Hepatocyte (in vitro differentiated cells): Measurements from ENCODE around the gene CABCOCO1. TPM values are rescaled to one million over a fixed set of nuclear protein-coding genes. Genes with fewer than 3 reads are reported as not detected.

ENCODE experiments used
- DNase-seq: peaks from one replicate; pipeline ENCODE4 v3.0.0-alpha.2; 2016; ENCODE audit warnings: low spot score
- H2AFZ ChIP-seq: fragments of 200-600 bp; sonication (generic); 2 replicates; pipeline ENCODE4 v1.6.0; 2016; ENCODE audit warnings: antibody characterized with exemption, mild to moderate bottlenecking
- H3K27ac ChIP-seq: fragments of 200-600 bp; sonication (generic); 2 replicates; pipeline ENCODE4 v1.5.1; 2016; ENCODE audit warnings: mild to moderate bottlenecking
- H3K27me3 ChIP-seq: fragments of 200-600 bp; sonication (generic); 2 replicates; pipeline ENCODE4 v1.6.1; 2016
- H3K36me3 ChIP-seq: fragments of 200-600 bp; sonication (generic); replicated peaks from 2 replicates; pipeline ENCODE4 v1.5.1; 2016; ENCODE audit warnings: low read depth; ENCODE audit not compliant: insufficient read depth
- H3K4me1 ChIP-seq: fragments of 200-600 bp; sonication (generic); 2 replicates; pipeline ENCODE4 v1.5.1; 2016; ENCODE audit warnings: mild to moderate bottlenecking, moderate library complexity; ENCODE audit not compliant: insufficient read depth
- H3K4me2 ChIP-seq: fragments of 200-600 bp; sonication (generic); 2 replicates; pipeline ENCODE4 v1.6.0; 2016
- H3K4me3 ChIP-seq: fragments of 200-600 bp; sonication (generic); 2 replicates; pipeline ENCODE4 v1.5.1; 2016; ENCODE audit warnings: mild to moderate bottlenecking
- H3K79me2 ChIP-seq: fragments of 200-600 bp; sonication (generic); 2 replicates; pipeline ENCODE4 v1.6.0; 2017; ENCODE audit warnings: mild to moderate bottlenecking
- H3K9me2 ChIP-seq: fragments of 200-600 bp; sonication (generic); replicated peaks from 2 replicates; pipeline ENCODE4 v1.6.0; 2017; ENCODE audit warnings: mild to moderate bottlenecking; ENCODE audit not compliant: insufficient read depth
- H3K9me3 ChIP-seq: fragments of 200-600 bp; sonication (generic); 2 replicates; pipeline ENCODE4 v1.5.1; 2016; ENCODE audit warnings: low read depth, mild to moderate bottlenecking
- H4K20me1 ChIP-seq: fragments of 200-600 bp; sonication (generic); 2 replicates; pipeline ENCODE4 v1.6.0; 2016; ENCODE audit warnings: mild to moderate bottlenecking; ENCODE audit not compliant: insufficient read depth, poor library complexity, severe bottlenecking
- EZH2 ChIP-seq: fragments of 200-600 bp; sonication (generic); IDR thresholded peaks from 2 replicates; pipeline ENCODE4 v1.6.1; 2016; ENCODE audit warnings: antibody characterized with exemption, mild to moderate bottlenecking, borderline replicate concordance
- EZH2phosphoT487 ChIP-seq: fragments of 200-600 bp; sonication (generic); IDR thresholded peaks from one replicate; pipeline ENCODE4 v1.6.1; 2018; ENCODE audit warnings: antibody characterized with exemption, mild to moderate bottlenecking, low read depth, moderate library complexity; ENCODE audit not compliant: unreplicated experiment, severe bottlenecking
- WGBS: methylation state at CpG from one replicate; pipeline ENCODE4 v1.1.6; 2016; ENCODE audit warnings: low lambda C conversion rate; ENCODE audit errors: missing lambda C conversion rate; 5-methylcytosine and 5-hydroxymethylcytosine counted together
- polyA plus RNA-seq: library from polyadenylated mRNA; unstranded; fragments of >200 nt; fragmentation: Nextera tagmentation; extraction: Ambion mirVana; gene quantifications from 2 replicates; pipeline ENCODE4 v1.2.1, GENCODE V29; 2016
- total RNA-seq: library from RNA; depleted of rRNA; stranded (reverse); fragments of >200 nt; gene quantifications from 2 replicates; pipeline ENCODE4 v1.2.3, GENCODE V29; 2014
- TF ChIP-seq, protein P1 (sequence below): fragments of 200-600 bp; sonication (generic); IDR thresholded peaks from 2 replicates; pipeline ENCODE4 v1.5.1; 2016; ENCODE audit warnings: antibody characterized with exemption, mild to moderate bottlenecking; ENCODE audit not compliant: poor library complexity

The CABCOCO1 gene
- total and polyA plus RNA-seq, 2 experiments from 2014 or later: 1.4 to 1.6 TPM

DNA sequence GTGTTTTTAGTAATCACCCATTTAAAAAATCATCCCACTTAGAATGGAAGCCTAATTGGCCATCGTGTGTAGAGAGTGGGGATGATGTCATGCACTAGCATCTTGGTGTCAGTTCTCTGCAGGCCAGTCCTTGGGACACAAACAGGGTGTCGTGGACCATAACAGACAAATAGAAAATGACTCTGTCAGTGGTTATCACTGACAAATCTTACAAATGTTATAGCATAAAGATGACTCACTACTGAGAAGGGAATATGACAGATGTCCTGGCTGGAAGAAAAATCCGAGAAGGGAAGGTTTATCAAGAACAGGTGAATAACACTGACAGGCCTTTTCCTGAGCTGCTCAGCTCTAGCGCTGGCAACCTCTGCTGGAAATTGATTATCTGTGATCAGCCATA lies 10.6 kb downstream of the CABCOCO1 start:
- H3K4me2 ChIP-seq: no peak overlapping the region
- H2AFZ ChIP-seq: no peak overlapping the region
- no peaks in the 10 kb centered on the region for H4K20me1 ChIP-seq
- no peak overlapping the region for H3K27ac ChIP-seq
- TF ChIP-seq, protein P1, sequence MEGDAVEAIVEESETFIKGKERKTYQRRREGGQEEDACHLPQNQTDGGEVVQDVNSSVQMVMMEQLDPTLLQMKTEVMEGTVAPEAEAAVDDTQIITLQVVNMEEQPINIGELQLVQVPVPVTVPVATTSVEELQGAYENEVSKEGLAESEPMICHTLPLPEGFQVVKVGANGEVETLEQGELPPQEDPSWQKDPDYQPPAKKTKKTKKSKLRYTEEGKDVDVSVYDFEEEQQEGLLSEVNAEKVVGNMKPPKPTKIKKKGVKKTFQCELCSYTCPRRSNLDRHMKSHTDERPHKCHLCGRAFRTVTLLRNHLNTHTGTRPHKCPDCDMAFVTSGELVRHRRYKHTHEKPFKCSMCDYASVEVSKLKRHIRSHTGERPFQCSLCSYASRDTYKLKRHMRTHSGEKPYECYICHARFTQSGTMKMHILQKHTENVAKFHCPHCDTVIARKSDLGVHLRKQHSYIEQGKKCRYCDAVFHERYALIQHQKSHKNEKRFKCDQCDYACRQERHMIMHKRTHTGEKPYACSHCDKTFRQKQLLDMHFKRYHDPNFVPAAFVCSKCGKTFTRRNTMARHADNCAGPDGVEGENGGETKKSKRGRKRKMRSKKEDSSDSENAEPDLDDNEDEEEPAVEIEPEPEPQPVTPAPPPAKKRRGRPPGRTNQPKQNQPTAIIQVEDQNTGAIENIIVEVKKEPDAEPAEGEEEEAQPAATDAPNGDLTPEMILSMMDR: no peak
- TF ChIP-seq EZH2 (no peak), EZH2phosphoT487 (no peak)
- H3K36me3 ChIP-seq: no peaks in the 10 kb centered on the region
- H3K4me3 ChIP-seq: no peak overlapping the region
- DNase-seq: no peak
- no peaks in the 10 kb centered on the region for H3K27me3 ChIP-seq
- H3K9me3 ChIP-seq: no peaks in the 10 kb centered on the region
- 76% methylated on average over 4 of the region's 4 CpGs for WGBS
- no peaks in the 10 kb centered on the region for H3K79me2 ChIP-seq
- H3K9me2 ChIP-seq: no peaks in the 10 kb centered on the region
- peaks cover 3% of the 10 kb centered on the region for H3K4me1 ChIP-seq

- Histone ChIP-seq H3K4me3 (no peak overlapping the region), H2AFZ (no peak overlapping the region), H3K79me2 (no peaks in the 10 kb centered on the region), H3K27ac (no peak overlapping the region), H3K9me2 (no peaks in the 10 kb centered on the region), H4K20me1 (no peaks in the 10 kb centered on the region), H3K27me3 (no peaks in the 10 kb centered on the region), H3K4me2 (no peak overlapping the region), H3K36me3 (no peaks in the 10 kb centered on the region), H3K9me3 (no peaks in the 10 kb centered on the region), H3K4me1 (no peaks in the 10 kb centered on the region)
- TF ChIP-seq EZH2phosphoT487 (no peak), EZH2 (no peak)
- TF ChIP-seq, protein P1: no peak
- no peak for DNase-seq
- 97% methylated on average over 1 of the region's 1 CpG for WGBS
These were observed 19.6 kb downstream of the CABCOCO1 start for GRCh38 chr10:61682323-61682722.

DNA sequence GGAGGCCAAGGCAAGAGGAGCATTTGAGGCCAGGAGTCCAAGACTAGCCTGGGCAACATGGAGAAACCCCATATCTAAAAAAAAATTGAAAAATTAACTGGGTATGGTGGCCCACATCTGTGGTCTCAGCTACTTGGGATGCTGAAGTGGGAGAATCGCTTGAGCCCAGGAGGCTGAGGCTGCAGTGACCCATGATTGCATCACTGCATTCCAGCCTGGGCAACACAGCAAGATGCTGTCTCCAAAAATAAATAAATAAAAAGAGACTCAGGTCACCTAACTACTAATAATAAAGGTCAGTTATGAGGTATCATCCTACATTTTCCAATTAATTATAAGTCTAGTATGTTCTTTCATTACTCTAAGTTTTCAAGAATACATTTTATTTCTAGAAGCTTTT lies 20.6 kb downstream of the CABCOCO1 start:
- WGBS: 100% methylated on average over 1 of the region's 1 CpG
- H2AFZ ChIP-seq: no peak overlapping the region

More for the DNA sequence above, 20.6 kb downstream of the CABCOCO1 start:
- Histone ChIP-seq H3K79me2 (no peaks in the 10 kb centered on the region), H3K9me3 (no peaks in the 10 kb centered on the region), H3K27me3 (no peaks in the 10 kb centered on the region), H3K36me3 (no peaks in the 10 kb centered on the region), H3K4me1 (no peaks in the 10 kb centered on the region), H3K9me2 (no peaks in the 10 kb centered on the region), H3K4me2 (no peak overlapping the region), H4K20me1 (no peaks in the 10 kb centered on the region), H3K4me3 (no peak overlapping the region), H3K27ac (no peak overlapping the region)
- no peak for TF ChIP-seq EZH2
- TF ChIP-seq, protein P1: no peak
- no peak for TF ChIP-seq EZH2phosphoT487
- no peak for DNase-seq
